Measurements from ENCODE around the gene ASTE1. TPM values are rescaled to one million over a fixed set of nuclear protein-coding genes. Genes with fewer than 3 reads are reported as not detected.

Gene ASTE1
- total RNA-seq, 1 experiment from 2014 or later, result 5.0 TPM

Other genes starting within 250 kb of the ASTE1 start
- gene ATP2C1, start 132.7 kb downstream of the ASTE1 start, total RNA-seq (2014; rRNA removed; shearing (Covaris generic)), result 68.9 and 112 TPM in 2 replicates
- gene NEK11, start 52 bp upstream of the ASTE1 start, total RNA-seq (2014; rRNA removed; shearing (Covaris generic)), result 4.3 and 5.3 TPM in 2 replicates